Astrocyte of the spinal cord (primary cell): ENCODE measurements around the gene AIRE.
"Not testable (repeated sequence)": the region's sequence is repeated elsewhere in the genome, so short reads cannot be mapped to it uniquely, and the experiment has no call there.

ENCODE experiments used
- DNase-seq: peaks from one replicate; pipeline ENCODE4 v3.0.0; 2011; ENCODE audit warnings: low read depth, low spot score
- H3K4me3 ChIP-seq: 2 replicates; pipeline ENCODE4 v1.5.1; 2011; ENCODE audit warnings: low read depth, mild to moderate bottlenecking, low read length, moderate library complexity
- CTCF ChIP-seq: IDR thresholded peaks from 2 replicates; pipeline ENCODE4 v1.5.1; 2012; ENCODE audit warnings: low read depth, mild to moderate bottlenecking, low read length, inconsistent platforms
- in situ Hi-C: cut with HindIII; loops from 2 replicates; pipeline ENCODE4 v1.10.0; 2017; ENCODE audit warnings: low sequenced_read_pairs

Gene AIRE

GRCh38 chr21:44285138-44285992 lies at the start of gene AIRE:
Gene AIRE (plus strand): TSS chr21:44285876. CDS start chr21:44286007, 131 bp downstream.
- in situ Hi-C loops = no loop called here
- DNase-seq = no peak
- H3K4me3 ChIP-seq = no peak within 1 kb of the TSS
- TF ChIP-seq CTCF = no peak

GRCh38 chr21:44240353-44240752 lies 45.3 kb upstream of the AIRE start:
- DNase-seq, H3K4me3 ChIP-seq, in situ Hi-C loops: not testable (repeated sequence)

DNA sequence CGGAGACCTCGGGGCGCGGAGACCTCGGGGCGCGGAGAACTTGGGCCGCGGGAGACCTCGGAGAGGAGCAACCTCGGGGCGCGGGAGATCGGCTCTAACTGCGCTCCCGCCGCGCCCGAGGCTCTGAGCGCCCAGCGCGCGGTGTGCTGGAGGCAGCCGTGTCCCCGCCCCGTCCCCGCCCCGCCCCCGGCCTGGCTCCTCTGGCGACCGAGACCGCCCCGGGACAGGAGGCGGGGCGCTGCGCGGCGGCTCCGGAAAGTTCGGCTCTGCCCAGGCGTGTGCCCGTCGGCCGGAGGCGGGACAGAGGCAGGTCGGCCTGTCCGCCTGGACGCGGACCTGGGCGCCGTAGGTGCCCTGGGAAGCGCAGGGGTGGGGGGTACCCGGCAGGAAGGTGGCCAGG lies 44.8 kb upstream of the AIRE start, which contains the start of gene ICOSLG:
ICOSLG (minus strand) TSS at position 102 of the 400 bp plus-strand sequence. CDS start 126 bp downstream, outside the sequence.
- H3K4me3 ChIP-seq, in situ Hi-C loops, DNase-seq: not testable (repeated sequence)

- DNase-seq, in situ Hi-C loops, H3K4me3 ChIP-seq: not testable (repeated sequence)
Measured at GRCh38 chr21:44241281-44241680, 44.4 kb upstream of the AIRE start.

- in situ Hi-C loops, DNase-seq, H3K4me3 ChIP-seq: not testable (repeated sequence)
Measured at GRCh38 chr21:44243980-44244379, 41.7 kb upstream of the AIRE start.

DNA sequence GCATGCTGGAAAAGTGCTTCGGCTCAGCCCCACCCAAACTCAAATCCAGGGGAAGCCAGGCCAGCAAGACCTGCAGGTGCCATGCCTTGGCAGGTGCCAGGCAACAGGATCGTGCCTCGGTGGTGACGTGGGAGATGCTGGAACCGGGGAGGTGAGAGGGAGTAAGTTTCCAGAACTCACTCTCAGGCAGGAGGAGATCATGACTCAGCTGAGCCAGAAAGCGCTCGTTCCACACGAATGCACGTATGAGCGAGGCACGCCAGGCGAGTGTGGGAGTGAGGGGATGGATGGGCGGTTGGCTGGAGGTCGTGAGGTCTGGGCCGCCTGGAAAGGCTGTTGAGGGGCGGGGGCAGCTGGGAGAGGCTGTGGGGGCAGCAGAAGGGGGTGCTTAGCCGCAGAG lies 37.8 kb upstream of the AIRE start:
- H3K4me3 ChIP-seq, DNase-seq, in situ Hi-C loops: not testable (repeated sequence)

DNA sequence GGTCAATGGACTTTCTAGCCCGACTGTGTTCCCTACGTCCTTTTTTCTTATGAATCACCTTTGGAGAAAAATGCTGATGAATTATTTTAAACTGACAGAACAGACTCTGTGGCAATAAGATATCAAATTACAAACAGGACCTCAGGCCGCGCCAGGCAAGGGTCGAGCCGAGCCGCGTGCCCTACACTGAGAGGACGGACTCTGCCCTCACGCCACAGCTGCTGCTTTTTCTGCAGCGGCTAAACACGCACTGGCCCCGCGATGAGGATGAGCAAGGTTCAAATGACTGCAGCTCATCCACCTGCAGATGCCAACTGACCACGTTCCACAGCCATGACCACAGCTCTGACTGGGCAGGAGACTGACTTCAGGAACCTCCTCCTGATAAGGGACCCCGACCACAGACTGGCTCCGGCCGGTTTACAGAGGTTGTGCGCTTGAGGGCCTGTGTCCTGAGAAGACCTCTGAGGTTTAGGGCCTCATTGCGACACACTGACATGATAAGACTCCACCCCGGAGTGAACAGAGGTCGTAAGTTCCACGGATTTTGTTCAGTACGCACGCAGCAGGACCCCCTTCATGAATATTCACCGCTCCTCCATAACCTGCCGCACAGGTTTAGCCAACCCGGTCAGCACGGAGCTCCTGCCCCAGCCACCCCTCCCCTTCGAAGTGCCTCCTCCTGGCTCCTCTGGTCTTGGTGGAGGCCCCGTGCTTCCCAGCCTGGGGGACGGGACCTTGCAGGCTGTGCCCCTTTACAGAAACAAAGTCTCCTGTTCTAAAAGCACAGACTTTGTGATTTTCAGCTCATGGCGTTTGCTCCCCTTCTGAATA lies 36.3 kb upstream of the AIRE start:
- DNase-seq, in situ Hi-C loops, H3K4me3 ChIP-seq: not testable (repeated sequence)

DNA sequence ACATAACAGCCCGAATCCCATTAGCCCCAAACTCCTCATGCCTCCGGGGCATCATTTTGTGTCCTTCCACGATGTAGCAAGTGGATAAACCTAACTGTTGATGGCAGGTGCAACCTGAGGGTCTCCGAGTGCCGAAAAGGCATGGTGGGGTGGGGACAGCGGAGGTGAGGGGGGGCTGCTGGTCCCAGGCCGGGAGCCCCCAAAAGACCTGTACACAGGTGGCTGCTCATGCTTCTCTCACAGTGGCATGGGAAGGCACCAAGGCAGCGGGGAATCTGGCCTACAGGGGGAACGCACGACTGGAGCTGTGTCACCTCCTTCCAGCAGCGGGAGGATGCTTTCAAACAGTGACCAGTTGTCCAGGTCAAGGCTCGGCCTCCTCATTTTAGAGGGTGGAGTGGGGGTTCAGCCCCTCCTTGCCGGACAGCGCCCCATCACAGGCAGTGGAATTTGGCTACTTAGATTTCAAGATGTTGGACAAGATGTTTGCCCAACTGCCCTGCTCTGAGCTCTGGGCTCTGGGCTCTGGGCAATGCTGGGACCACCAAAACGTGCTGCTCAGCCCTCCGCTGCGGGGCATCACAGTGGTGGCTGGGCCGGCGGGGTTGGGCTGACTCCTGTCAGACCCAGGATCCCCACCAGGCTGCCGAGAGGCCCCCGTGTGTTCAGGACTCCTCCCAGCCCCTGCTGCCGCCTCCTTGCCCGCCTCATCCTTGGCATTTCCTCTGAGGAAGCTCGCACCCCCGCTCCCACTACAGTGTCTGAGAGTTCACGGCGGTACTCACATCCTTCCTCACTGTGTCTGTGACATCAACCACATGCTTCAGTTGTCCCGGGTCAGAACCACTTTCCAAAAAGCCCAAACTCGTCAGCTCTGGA lies 31.6 kb upstream of the AIRE start:
- no peak for TF ChIP-seq CTCF
- H3K4me3 ChIP-seq = no peak overlapping the region
- in situ Hi-C loops = no loop called here
- no peak for DNase-seq

GRCh38 chr21:44255511-44255981 lies 30.1 kb upstream of the AIRE start:
- TF ChIP-seq CTCF = no peak
- DNase-seq = no peak
- in situ Hi-C loops = no loop called here
- H3K4me3 ChIP-seq = no peak overlapping the region
